Fibroblast of pulmonary artery (primary cell): ENCODE results near the gene WDR38.
"Not testable (repeated sequence)": the region's sequence is repeated elsewhere in the genome, so short reads cannot be mapped to it uniquely, and the experiment has no call there.

Source experiments
- DNase-seq: peaks from one replicate; pipeline ENCODE4 v3.0.0-alpha.2; 2010; ENCODE audit warnings: low read depth
- H3K4me3 ChIP-seq: replicated peaks from 2 replicates; pipeline ENCODE4 v1.5.1; 2011; ENCODE audit warnings: low read depth, mild to moderate bottlenecking, control low read depth, low read length, moderate library complexity
- TF ChIP-seq, protein P1 (sequence below): IDR thresholded peaks from 2 replicates; pipeline ENCODE4 v1.5.1; 2011; ENCODE audit warnings: mild to moderate bottlenecking, control low read depth, low read length, inconsistent platforms; ENCODE audit errors: missing control alignments

WDR38 gene

DNA sequence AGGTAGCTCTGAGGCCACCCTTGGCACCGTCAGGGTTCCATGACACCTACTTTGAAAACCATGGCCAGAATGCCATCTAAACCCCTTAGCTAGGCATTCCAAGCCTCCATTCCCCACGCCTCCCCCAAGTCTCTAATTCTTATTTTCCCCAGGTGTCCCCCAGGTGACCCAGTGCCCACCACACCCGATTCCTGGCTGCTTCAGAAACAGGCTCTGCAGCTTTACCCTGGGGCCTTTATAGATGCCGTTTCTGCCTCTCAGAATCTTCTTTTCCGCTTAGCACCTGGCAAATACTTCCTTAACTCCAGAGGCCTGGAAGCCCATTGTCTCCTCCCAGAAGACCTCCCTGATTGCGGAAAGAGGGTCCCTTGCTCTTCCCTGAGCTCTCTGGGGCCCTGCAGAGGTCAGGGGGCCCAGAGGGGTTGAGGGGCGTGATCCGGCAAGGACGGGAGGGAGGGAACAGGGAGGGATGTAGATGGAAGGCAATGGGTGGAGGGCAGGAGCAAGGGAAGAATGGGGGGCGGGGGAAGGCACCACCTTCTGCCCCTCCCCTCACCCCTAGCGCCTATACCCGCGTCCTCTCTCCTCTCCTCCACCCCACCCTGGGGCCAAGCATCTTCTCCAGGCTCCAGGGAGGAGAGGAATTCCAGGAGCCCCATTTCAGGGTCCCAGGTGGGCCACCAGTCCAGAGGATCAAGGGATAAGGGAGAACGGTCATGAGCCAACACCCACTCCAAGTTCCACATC is 12.0 kb upstream of the WDR38 start:
- TF ChIP-seq, protein P1, sequence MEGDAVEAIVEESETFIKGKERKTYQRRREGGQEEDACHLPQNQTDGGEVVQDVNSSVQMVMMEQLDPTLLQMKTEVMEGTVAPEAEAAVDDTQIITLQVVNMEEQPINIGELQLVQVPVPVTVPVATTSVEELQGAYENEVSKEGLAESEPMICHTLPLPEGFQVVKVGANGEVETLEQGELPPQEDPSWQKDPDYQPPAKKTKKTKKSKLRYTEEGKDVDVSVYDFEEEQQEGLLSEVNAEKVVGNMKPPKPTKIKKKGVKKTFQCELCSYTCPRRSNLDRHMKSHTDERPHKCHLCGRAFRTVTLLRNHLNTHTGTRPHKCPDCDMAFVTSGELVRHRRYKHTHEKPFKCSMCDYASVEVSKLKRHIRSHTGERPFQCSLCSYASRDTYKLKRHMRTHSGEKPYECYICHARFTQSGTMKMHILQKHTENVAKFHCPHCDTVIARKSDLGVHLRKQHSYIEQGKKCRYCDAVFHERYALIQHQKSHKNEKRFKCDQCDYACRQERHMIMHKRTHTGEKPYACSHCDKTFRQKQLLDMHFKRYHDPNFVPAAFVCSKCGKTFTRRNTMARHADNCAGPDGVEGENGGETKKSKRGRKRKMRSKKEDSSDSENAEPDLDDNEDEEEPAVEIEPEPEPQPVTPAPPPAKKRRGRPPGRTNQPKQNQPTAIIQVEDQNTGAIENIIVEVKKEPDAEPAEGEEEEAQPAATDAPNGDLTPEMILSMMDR = no peak
- no peak overlapping the region for H3K4me3 ChIP-seq
- DNase-seq = no peak

- DNase-seq = no peak
- TF ChIP-seq, protein P1 = no peak
- H3K4me3 ChIP-seq = no peak overlapping the region
These were observed 9.7 kb upstream of the WDR38 start for GRCh38 chr9:124843456-124844034.

- TF ChIP-seq, protein P1 = no peak
- DNase-seq = no peak
- H3K4me3 ChIP-seq = no peak overlapping the region
These were observed 9.0 kb upstream of the WDR38 start for GRCh38 chr9:124844291-124844690.

GRCh38 chr9:124846467-124846866 is 6.8 kb upstream of the WDR38 start:
- not testable (repeated sequence) for DNase-seq, H3K4me3 ChIP-seq

DNA sequence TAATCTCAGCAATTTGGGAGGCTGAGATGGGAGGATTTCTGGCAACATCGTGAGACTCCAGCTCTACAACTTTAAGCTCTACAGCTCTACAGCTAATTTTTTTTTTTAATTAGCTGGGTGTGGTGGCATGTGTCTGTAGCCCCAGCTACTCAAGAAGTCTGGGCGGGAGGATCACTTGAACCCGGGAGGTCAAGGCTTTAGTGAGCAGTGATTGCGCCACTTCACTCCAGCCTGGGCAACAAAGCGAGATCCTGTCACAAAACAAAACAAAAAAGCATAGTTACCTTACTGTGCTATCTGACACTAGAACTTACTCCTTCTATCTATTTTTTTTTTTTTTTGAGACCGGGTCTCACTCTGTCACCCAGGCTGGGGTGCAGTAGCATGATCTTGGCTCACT is 6.3 kb upstream of the WDR38 start:
- H3K4me3 ChIP-seq = no peak overlapping the region
- TF ChIP-seq, protein P1 = no peak
- no peak for DNase-seq

DNA sequence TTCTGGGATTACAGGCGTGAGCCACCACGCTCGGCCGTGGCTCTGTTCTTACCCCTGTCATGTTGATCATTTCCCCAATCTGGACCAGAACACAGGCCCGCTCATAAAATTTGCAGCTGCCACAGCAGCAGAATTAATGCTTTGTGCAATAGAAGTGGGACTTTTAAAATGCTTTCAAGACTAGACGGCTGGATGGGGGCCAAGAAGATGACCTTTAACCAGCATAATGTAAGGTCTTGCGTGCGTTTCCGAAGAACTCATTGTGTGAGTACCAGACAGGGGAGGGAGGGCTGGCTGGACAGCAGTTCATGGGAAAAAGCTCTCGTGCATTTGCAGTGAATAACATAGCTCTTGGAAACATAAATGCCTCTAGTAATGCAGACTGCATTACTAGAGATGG is 3.5 kb upstream of the WDR38 start:
- no peak overlapping the region for H3K4me3 ChIP-seq
- TF ChIP-seq, protein P1 = no peak
- peak; percentile 93 for DNase-seq

GRCh38 chr9:124852121-124852828 is 985 bp upstream of the WDR38 start:
- no peak for DNase-seq
- TF ChIP-seq, protein P1 = no peak

More at GRCh38 chr9:124852121-124852828, 985 bp upstream of the WDR38 start:
- no peak overlapping the region for H3K4me3 ChIP-seq
